ENCODE data around the gene EIF4G2.

EIF4G2 gene

GRCh38 chr11:10770626-10771254, 38.0 kb downstream of the EIF4G2 start:
- DNase-seq, result no peak

GRCh38 chr11:10764412-10764811, 44.3 kb downstream of the EIF4G2 start:
- no peak for DNase-seq

- DNase-seq, result no peak
Observed at GRCh38 chr11:10763766-10764165, 45.0 kb downstream of the EIF4G2 start.

- DNase-seq, result no peak
Observed at GRCh38 chr11:10762913-10763421, 45.8 kb downstream of the EIF4G2 start.

GRCh38 chr11:10762185-10762584, 46.5 kb downstream of the EIF4G2 start:
- DNase-seq, result peak; percentile 11

GRCh38 chr11:10761085-10761698, 47.5 kb downstream of the EIF4G2 start:
- no peak for DNase-seq

- no peak for DNase-seq
Observed at GRCh38 chr11:10758957-10759356, 49.8 kb downstream of the EIF4G2 start.

- no peak for DNase-seq
Observed at GRCh38 chr11:10752486-10752885, 56.2 kb downstream of the EIF4G2 start.

- no peak for DNase-seq
Observed at GRCh38 chr11:10752061-10752460, 56.7 kb downstream of the EIF4G2 start.

- no peak for DNase-seq
Observed at GRCh38 chr11:10751581-10751940, 57.2 kb downstream of the EIF4G2 start.

- peak; percentile 54 for DNase-seq
Observed at GRCh38 chr11:10750838-10751580, 57.7 kb downstream of the EIF4G2 start, which contains the start of gene CTR9. Gene CTR9, plus strand, starts transcription at chr11:10751246. Its CDS starts 167 bp downstream, at chr11:10751413.

- DNase-seq, result no peak
Observed at GRCh38 chr11:10749476-10749875, 59.2 kb downstream of the EIF4G2 start.

- no peak for DNase-seq
Observed at GRCh38 chr11:10747733-10748132, 61.0 kb downstream of the EIF4G2 start.
